Stimulated activated CD4-positive, alpha-beta T cell treated with anti-CD3 and anti-CD28 coated beads, Interleukin-4, amount 100 ng/mL, for 4 hours (primary cell): ENCODE data around the gene LRRC75A.
"Not testable (repeated sequence)": the region's sequence is repeated elsewhere in the genome, so short reads cannot be mapped to it uniquely, and the experiment has no call there.

Experiments
- DNase-seq, 2 experiments: peaks; one replicate each; pipeline ENCODE4 v3.0.0-alpha.2; 2020

LRRC75A gene

DNA sequence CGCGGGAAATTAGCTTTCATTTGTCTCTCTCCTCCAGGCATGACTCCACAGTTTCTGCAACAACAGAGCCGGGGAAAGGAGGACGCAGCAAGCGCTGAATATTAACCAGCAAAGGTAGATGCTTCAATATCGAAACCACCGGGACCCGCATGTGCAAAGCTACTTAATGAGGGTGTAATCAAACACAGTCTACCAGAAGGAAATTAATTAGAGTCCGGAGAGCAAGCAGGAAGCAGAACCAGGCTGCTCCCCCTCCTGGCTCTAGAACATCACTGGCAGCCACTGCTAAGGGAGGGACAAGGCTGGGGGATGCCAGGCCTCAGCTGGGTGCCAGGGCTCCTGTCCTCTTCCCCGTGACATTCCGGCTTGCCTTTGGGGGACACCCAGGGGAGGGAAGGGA, 21.7 kb downstream of the LRRC75A start:
- DNase-seq, result no peak

DNA sequence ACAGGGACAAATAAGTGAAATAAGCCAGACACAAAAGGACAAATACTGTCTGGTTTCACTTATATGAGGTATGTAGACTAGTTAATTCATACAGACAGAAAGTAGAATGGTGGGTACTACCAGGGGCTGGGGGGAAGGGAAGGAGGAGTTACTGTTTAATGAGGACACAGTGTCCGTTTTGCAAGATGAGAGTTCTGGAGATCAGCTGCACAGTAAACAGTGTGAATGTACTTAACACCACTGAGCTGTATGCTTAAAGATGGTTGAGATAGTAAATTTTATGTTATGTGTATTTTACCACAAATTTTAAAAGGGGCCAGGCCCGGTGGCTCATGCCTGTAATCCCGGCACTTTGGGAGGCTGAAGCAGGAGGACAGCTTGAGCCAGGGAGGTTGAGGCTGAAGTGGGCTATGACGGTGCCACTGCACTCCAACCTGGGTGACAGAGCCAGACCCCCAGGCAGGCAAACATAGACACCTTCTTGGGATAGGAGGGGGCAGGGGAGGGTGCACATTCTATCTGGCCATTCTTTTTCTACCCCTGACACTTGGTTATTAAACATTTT, 23.5 kb downstream of the LRRC75A start:
- DNase-seq, result no peak

DNA sequence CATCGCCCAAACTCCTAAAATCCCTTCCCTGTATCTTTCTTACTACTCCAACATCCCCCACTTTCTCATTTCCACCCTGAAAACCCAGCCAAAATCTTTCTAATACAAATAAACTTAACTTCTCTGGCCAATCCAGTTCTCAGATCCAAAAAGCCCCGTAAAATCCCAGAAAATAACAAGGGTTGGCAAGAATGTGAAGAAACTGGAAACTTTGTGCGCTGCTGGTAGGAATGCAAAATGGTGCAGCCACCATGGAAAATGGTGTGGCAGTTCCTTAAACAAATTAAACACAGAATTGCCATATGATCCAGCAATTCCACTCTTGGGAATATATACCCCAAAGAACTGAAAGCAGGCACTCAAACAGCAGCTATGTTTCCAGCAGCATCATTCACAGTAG, 24.1 kb downstream of the LRRC75A start:
- no peak for DNase-seq

DNA sequence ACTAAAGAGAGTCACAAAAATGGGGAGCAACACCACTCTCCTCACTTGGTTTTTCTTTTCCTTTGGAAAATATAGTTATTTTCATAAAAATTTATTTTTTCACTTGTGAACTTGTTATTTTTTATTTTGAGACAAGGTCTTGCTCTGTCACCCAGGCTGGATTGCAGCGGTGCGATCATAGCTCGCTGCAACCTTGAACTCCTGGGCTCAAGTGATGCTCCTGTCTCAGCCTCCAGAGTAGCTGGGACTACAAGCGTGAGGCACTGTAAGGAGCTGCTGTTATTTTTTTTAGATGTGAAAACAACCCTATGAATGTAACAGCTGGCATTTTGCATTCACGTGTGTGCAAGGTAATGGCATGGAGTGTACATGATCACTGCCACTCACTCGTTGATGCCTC, 24.9 kb downstream of the LRRC75A start:
- DNase-seq, result no peak

DNA sequence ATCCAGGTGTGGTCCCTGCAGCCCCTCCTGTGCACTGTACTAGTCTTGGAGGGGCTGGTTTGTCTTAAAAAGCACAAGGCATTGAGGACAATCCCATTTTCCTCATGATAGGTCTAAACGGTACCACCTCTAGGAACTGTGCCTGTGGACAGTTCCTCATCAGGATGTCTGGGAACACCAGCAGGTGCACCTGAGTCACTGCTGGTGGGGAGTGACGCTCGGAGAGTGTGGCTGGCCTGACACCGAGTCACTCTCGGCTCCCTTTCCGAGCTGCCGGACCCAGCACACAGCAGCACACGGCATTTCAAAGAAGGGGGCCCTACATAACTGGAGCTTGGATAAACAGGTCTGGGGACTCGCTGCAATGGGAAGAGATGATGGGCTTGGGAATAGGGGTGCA, 25.6 kb downstream of the LRRC75A start:
- no peak for DNase-seq

DNA sequence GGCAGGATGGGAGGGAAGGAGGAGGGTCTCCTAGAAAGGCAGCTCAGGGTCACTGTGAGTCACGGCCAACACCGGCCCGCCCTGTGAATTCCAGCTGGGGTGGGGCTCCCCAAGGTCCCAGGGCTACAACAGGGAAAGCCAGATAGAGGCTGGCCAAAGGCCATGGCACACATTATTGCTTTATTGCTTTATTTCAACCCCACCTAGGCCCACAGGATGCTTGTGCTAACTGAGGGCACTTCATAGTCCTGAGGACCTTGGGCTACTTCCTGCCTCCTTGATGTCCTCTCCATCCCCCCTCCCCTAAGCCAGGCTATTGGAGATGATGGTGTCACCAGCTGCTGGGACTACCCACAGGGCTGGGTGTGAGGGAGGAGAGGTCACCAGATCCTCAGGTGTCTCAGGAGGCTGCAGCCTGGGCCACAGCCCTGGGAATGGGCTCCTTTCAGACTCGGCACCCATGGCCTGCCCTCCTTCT, 26.1 kb downstream of the LRRC75A start:
- no peak for DNase-seq

DNA sequence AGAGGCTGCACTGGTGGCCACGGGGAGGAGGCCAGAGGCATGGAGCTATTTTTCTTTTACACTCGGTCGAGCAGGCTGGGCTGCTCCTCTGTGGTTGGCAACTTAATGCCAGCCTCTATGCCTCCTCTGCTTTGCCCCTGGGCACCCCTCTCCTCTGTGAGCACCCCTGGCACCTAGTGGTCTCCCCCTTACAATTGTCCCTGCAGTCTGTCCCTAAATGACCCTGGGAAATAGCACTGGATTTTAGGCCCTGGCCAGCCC, 27.0 kb downstream of the LRRC75A start:
- no peak for DNase-seq

DNA sequence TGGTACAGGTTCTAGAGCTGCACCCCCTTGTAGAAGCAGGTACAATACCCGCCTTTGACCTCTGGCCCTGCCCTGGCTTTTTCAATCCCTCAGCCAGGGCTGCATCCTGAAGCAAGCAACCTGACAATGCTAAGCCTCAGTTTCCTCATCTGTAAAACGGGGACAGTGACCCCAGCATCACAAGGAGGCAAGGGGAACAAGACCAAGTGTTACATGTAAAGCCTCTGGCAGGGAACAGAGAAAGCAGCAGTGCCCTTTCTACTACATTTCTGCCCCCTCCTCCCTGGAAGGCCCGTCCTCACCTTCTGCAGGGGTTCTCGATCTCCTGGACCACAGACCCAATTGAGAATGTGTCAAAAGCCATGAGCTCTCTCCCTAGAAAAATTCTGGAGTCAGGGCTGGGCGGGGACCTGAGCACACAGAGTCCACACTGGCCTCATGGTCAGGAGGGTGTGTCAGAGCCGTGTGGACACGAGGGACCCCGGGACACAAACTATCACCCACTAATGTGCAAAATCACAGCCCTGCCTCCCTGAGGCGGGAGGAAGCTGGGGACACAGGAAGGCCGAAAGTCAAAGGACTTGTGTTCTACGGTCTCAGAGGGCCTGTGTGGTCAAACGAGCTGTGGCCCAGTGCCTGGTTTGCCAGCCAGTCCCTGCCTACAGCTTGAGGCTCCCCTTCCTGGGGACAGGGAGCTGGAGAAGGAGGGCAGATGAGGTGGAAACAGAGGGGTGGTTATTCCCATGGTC, 27.5 kb downstream of the LRRC75A start:
- no peak for DNase-seq

DNA sequence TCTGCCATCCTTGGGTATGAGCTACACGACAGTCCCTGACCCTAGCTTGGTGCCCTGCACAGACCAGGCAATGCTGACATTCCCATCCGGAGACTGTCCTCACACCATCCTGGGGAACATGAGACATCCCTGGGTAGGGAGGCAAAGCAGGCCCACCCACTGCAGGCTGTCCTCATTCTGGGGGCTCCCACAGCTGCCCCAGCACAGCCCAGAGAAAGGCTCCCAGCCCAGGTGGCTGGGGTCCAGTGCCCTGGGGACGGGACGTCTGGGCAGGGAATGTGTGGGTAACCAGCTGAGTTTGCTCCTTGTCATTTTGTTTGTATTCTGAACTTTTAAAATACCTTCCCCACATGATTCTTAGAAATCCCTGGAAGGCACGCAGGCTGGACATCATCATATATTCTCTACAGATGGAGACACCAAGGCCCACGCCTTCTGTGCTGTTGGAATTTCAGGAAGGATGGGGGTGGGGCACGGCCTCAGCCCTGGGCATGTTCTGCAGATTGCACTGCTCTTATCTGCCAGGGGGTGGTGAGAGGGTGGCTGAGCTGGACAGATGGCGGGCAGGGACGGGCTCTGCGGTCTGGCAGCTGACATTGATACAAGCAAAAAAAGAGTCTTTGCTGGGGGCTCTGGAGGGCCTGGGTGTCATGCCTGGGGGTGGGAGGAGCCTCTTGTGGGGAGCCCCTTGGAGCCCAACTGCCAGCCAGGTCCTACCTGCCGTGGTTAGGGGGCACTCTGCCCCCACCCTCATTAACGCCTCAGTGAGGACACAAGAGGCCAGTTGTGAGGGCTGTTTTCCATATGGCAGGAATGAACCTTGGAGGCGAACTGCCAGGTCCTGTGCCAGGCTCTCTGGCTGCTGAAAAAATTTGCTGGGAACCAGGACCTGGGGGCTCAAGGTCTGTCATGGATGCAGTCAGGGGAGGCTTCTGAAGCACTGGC, 28.4 kb downstream of the LRRC75A start:
- no peak for DNase-seq

DNA sequence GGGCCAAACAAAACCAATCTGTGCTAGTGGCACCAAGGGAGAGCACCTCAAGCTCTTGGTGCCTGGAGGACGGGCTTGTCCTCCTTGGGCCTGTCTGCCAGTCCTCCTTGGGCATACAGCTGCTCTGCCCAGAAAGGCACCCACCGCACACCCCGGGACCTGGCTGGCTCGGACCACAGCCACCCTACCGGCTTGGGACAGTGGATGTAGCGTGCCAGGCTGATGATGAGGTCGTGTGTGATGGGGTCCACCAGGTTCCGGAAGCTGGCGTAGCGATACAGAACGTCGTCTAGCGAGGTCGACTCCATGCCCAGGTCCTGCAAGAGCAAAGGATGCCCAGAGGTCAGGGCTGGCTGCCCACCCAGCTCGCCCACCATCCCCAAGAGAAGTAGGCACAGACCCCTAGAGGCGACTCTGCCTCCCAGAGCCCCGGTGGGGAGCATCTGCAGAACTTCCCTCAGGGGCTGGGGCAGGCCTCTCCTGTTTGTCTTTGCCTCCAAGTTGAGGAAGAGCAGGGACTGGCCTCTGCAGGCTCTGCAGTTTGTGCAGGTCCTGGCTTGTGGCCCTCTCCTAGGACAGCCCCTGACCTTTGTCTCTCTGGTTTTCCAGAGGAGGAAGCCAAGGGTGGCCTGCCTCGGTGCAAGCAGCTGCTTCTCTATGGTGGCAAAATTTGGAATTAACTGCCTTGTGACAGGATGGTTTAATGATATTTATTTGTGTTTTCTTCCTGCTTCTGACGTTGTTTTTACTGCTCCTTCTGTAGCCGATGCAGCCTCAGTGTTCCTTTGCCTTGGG, 29.7 kb downstream of the LRRC75A start:
- DNase-seq, result no peak

DNA sequence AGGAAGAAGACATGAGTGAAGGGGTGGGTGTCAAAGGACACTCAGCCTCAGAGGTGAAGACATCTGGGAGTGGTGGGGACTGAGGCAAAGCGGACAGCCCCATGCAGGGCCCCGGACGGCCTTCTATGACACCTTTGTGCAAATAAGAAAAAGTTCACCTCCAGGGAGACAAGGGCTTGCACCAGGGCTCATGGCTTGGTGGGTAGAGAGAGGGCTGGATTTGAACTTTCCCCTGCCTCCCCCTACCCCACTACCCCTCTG, 30.5 kb downstream of the LRRC75A start:
- DNase-seq, result no peak

DNA sequence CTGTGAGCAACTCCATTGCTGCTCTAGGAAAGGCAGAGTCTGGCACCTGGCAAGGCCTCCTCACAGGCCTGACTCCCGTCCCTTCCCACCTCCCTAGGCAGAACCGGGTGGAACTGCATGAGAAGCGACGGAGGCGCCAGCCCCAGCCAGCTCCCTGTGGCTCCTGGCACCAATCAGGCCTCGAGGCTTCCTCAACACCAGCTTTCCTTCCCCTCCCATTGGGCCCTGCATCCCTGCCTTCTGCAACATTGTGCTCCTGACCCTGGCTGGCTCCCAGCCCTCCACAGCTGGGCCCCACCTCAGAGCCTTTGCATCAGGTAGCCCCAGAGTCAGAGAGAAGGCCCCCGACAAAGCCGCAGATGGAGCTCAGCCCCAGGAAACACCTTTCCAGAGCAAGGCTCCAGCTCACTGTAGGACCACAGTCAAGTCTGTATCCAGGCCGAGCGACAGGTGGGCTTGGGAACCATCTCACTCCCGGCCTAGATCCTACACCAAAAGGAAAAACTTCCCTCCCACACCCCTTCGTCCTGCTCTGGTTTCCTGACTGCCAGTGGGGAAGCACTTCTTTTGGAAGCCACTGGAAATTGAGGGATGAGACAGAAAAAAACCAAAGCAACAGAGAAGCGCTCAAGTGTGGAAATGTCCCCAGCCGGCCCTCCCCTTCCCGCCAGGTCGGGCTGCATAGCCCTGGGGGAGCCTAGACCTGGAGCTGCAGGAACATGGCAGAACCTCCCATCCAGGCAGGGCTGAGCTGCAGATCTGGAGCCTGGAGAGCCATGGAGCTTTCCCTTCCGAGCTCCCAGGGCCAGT, 31.0 kb downstream of the LRRC75A start:
- DNase-seq, result no peak

DNA sequence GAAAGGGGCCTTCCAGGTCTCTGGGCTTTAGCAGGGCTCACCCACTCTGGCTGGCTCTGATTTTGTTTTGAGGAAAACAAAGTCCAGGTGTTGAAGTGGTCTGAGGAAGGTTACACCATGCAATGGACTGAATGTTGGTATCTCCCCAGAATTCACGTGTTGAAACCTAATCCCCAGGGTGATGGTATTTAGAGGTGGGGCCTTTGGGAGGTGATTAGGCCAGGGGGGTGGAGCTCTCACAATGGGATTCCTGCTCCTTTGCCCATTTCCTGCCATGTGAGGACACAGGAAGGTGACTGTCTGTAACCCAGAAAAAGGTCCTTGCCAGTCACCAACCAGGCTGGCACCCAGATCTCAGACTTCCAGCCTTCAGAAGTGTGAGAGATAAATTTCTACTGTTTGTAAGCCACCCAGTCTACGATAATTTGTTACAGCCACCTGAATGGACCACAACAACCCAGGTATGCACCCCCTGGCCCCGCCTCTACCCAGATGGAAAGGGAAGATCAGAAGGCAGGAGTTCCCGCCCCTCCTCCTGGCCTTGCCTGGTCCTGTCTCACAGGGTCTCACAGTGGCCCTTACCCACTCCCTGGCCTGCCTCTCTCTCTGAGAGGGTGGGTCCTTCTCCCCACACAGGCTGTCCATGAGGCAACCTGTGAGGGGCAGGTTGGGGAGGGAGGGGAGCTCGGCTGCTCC, 32.0 kb downstream of the LRRC75A start:
- no peak for DNase-seq

DNA sequence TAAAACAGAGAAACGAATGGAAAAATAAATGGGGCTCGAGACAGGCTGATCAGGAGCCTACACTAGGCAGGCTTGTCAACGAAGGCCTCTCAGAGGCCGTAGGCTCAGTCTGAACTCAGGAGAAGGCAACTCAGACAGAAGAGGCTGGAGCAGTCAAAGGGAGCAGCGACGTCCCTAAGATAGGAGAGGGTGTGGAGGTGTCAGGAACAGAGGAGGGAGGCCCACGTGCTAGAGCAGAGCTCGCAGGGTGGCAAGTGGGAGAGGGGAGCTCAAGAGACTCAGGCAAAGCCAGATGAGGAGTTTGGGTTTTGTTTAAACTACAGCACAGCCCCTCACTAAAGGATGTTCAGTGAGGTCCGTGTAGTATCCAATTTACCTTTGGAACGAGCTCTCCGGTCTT, 32.7 kb downstream of the LRRC75A start:
- DNase-seq, result no peak

DNA sequence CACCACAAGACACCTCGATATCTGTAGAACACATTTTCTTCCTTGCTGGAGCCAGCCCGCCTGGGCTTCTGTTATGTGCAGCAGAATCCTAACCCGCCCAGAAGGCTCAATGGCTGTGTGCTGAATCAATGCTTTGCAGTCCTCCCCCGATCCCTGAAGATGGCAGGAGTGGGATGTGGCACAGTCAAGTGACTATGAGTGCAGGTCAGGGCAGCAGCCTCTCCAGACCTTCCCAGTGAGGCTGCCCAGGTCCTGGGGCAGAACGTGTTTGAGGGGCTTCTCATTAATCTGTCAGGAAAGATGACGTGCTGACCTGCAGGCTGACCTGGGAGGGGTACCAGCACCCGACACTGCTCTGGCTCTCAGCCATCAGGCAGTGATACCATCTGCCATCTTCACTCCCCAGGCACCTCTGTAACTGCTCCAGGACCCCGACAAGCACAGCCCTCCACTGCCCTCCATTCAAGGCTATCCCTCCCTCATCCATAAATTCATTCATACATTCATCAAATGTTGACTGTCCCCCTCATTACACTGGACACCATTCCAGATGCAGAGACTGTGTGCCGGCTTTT, 35.2 kb downstream of the LRRC75A start:
- DNase-seq, result no peak

DNA sequence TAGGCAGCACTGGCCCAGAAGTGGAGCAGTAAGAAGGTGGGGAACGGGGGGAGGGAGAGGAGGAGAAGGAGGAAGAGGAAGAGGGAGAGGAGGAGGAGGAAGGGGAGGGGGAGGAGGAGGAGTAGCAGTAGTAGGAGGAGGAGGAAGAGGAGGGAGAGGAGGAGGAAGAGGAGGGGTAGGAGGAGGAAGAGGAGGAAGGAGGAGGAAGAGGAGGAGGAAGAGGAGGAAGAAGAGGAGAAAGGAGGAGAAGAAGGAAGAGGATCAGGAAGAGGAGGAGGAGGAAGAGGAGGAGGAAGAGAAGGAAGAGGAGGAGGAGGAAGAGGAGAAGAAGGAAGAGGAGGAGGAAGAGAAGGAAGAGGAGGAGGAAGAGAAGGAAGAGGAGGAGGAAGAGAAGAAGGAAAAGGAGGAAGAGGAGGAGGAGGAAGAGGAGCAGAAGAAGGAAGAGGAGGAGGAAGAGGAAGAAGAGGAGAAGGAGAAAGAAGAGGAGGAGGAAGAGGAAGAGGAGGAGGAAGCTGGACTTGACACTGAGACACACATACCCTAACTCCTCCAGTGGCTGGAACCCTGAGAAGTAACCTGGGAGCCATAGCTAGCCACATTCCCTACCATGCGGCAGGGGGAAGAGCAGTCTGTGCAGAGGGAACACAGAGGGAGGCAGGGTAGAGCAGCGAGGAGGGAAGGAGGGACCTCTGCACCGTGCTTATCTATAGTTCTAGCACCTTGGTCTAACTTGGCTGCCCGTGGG, 35.8 kb downstream of the LRRC75A start:
- no peak for DNase-seq

DNA sequence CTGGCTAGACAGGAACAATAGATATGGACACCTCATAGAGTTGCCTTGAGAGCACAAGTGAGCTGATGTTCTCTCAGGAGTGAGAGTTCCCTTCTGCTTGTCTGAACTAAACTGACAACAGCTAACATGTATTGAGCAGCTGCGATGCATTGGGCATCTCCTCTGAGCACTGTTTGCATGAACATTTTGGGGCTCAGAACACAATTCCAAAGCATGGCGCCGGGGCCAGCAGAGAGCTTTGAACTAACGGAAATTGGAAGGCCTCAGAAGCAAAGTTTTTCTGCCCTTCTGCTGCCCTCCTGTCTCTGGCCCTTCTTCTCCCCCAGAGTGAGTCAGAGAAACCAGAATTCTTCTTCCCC, 38.5 kb downstream of the LRRC75A start:
- DNase-seq, result no peak

DNA sequence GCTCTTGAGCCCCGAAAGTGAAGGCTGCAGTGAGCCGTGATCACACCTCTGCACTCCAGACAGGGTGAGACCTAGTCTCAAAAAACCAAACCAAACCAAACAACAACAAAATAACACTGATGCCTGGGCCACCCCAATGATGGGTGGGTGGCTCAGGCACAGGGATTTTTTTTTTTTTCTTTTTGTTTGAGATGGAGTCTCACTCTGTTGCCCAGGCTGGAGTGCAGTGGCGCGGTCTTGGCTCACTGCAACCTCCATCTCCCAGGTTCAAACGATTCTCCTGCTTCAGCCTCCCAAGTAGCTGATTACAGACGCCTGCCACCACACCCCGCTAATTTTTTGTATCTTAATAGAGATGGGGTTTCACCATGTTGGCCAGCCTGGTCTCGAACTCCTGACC, 39.7 kb downstream of the LRRC75A start:
- not testable (repeated sequence) for DNase-seq

DNA sequence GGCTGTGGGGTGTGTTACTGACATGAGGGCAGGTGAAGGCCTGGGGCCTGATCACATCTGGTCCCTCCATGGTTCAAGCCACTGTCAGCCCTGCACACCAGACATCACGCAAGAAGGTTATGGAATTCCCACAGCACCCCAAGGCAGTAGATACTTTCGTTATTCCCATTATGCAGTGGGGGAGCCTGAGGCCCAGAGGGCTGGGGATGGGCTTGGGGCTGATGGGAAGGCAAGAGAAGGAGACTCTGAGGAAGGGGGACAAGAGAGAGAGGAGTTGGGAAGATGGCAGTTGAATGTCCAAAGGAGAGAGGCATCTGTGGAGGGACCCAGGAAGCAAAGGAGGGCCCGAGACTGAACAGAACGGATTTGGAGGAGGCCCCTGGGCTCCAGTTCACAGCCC, 42.0 kb downstream of the LRRC75A start:
- DNase-seq, result no peak

DNA sequence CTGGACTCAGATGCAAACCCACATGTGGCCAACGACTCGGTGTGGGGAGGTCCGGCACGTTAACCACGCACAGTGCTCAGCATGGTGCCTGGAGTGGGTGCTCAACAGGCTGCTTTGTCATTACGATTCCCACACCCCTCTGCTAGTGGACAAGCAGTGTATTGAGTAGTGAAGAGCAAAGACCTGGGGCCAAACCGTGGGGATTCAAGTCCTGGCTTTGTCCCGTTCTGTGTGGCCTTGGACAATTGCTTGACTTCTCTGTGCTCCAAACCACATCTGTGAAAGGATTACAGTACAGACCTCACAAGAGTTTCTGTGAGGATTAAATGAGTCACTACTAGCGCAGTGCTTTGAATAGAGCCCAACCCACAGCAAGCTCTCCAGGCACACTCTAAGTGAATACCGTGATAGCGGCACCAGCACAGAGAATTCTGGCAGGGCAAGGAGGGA, 42.8 kb downstream of the LRRC75A start:
- no peak for DNase-seq

DNA sequence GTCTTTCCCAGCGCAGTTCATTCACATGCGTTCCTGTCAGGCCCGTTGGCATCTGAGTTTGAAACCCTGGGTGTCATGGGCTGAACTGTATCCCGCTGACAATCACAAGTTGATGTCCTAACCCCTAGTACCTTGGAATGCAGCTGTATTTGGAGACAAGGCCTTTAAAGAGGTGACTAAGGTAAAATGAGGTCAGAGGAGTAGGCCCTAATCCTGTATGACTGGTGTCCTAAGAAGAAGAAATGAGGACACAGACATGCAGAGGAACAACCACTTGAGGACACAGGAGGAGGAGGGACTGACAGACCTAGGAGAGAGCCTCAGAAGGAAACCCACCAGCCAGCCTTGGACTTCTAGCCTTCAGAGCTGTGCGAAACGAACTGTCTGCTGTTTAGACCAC, 43.5 kb downstream of the LRRC75A start:
- no peak for DNase-seq
